Spleen (tissue), 11 donors: ENCODE data around the gene GNAO1. TPM values are rescaled to one million over a fixed set of nuclear protein-coding genes. Genes with fewer than 3 reads are reported as not detected.
A peak's percentile ranks its signal among the peaks of the same experiment; 100 is the strongest.

ENCODE experiments used
- DNase-seq: peaks from one replicate; pipeline ENCODE4 v3.0.0-alpha.2; 2020
- H3K27ac ChIP-seq, 8 donors: fragments of 200-600 bp; sonication (generic) in 7 of 8; 1 replicate in 4 of 8; 2 replicates in 4 of 8; pipeline versions ENCODE4 v1.5.0 to v1.8.0; 2016 to 2021; ENCODE audit warnings: inconsistent platforms in 4 of 8, mild to moderate bottlenecking in 4 of 8, moderate library complexity in 1 of 8
- H3K27me3 ChIP-seq, 7 donors: fragments of 200-600 bp; sonication (generic) in 6 of 7; replicated peaks in 1 of 7; 1 replicate in 4 of 7; 2 replicates in 3 of 7; pipeline versions ENCODE4 v1.5.0 to v1.8.0; 2016 to 2021; ENCODE audit warnings: inconsistent platforms in 3 of 7, mild to moderate bottlenecking in 1 of 7
- H3K36me3 ChIP-seq, 6 donors: fragments of 200-600 bp; sonication (generic) in 5 of 6; 1 replicate in 4 of 6; 2 replicates in 2 of 6; pipeline versions ENCODE4 v1.5.0 to v1.8.0; 2016 to 2021; ENCODE audit warnings: inconsistent platforms in 2 of 6
- H3K4me1 ChIP-seq, 6 donors: fragments of 200-600 bp; sonication (generic) in 5 of 6; 1 replicate in 3 of 6; 2 replicates in 3 of 6; pipeline versions ENCODE4 v1.5.0 to v1.8.0; 2016 to 2021; ENCODE audit warnings: inconsistent platforms in 3 of 6
- H3K4me3 ChIP-seq, 8 donors: fragments of 200-600 bp; sonication (generic) in 7 of 8; 1 replicate in 4 of 8; 2 replicates in 4 of 8; pipeline versions ENCODE4 v1.5.0 to v1.8.0; 2016 to 2021; ENCODE audit warnings: inconsistent platforms in 4 of 8, mild to moderate bottlenecking in 4 of 8, moderate library complexity in 2 of 8
- H3K9me3 ChIP-seq, 8 donors: fragments of 200-600 bp; sonication (generic) in 7 of 8; 1 replicate in 4 of 8; 2 replicates in 4 of 8; pipeline versions ENCODE4 v1.5.0 to v1.8.0; 2016 to 2021; ENCODE audit warnings: inconsistent platforms in 4 of 8
- CTCF ChIP-seq, 11 experiments: fragments of 200-600 bp in 7 of 11; fragments of 450-650 bp in 4 of 11; sonication (generic) in 4 of 11; IDR thresholded peaks in 8 of 11; conservative IDR thresholded peaks in 3 of 11; 1 replicate in 7 of 11; 2 replicates in 4 of 11; pipeline versions ENCODE4 v1.4.0 to v1.8.0; 2016 to 2021; ENCODE audit warnings: antibody characterized with exemption in 11 of 11, inconsistent platforms in 4 of 11, mild to moderate bottlenecking in 1 of 11
- POLR2A ChIP-seq, 3 donors: fragments of 450-650 bp; IDR thresholded peaks; one replicate each; pipeline ENCODE4 v1.5.1; 2017; ENCODE audit warnings: antibody characterized with exemption in 3 of 3, mild to moderate bottlenecking in 1 of 3
- POLR2AphosphoS5 ChIP-seq, 3 donors: sonication (generic); formaldehyde crosslinking; IDR thresholded peaks; one replicate each; pipeline ENCODE4 v1.5.1; 2017; ENCODE audit warnings: antibody characterized with exemption in 3 of 3
- WGBS, 5 donors: extraction: QIAGEN DNeasy Blood & Tissue Kit in 3 of 5; methylation state at CpG; one replicate each; pipeline versions ENCODE4 v1.1.5 to v1.1.7; 2013 to 2018; 5-methylcytosine and 5-hydroxymethylcytosine counted together
- intact Hi-C: fragments of 100-400 bp; cut with DNase I; formaldehyde crosslinking; loops from one replicate; pipeline ENCODE4 v1.15.0; 2023; ENCODE audit warnings: low total_unique reads
- polyA plus RNA-seq, 3 donors: library from polyadenylated mRNA; stranded (reverse); fragments of 200-250 nt; gene quantifications; one replicate each; pipeline ENCODE4 v1.2.1, GENCODE V29; 2013
- total RNA-seq, 7 donors: library from RNA; depleted of rRNA in 3 of 7; stranded (reverse); fragments of >200 nt in 3 of 7; fragmentation: NEBNext Ultra II Directional in 4 of 7; extraction: Animal tissue kit (Norgen Biotek cat#: 25700) in 4 of 7; gene quantifications; one replicate each; pipeline versions ENCODE4 v1.1.0 to v1.2.1, GENCODE V29; 2016 to 2021
- donor health status: healthy with polysubstance abuse.
- donor health status: DM: no; HTN: no; CAD: no; lungs with moderate emphysema.
- donor health status: DM: no; HTN: no; CAD: no.
- donor health status: Bipolar disorder and iron deficiency.
- donor health status: healthy.
- donor health status: DM: no; HTN: no; CAD: no.
- donor health status: DM: yes; HTN: yes; CAD: no.

The GNAO1 gene
- total and polyA plus RNA-seq, 10 donors, result 0.32 to 7.9 (median 4.7) TPM

GRCh38 chr16:56277075-56277474, 85.8 kb downstream of the GNAO1 start:
- no peak overlapping the region for H3K4me3 ChIP-seq
- no peak for DNase-seq
- TF ChIP-seq POLR2A (IDR thresholded peaks at IDR 0.05), result no peak
- no peak for TF ChIP-seq POLR2AphosphoS5 (IDR thresholded peaks at IDR 0.05)
- TF ChIP-seq CTCF (IDR thresholded peaks at IDR 0.05 in 8 of 11, conservative IDR thresholded peaks at IDR 0.05 in 3 of 11), result no peak
- WGBS, 5 donors, result 47 to 80% (median 73%) methylated on average over 2 to 5 of the region's 5 CpGs
- H3K27ac ChIP-seq, result peak overlapping the region in 1 of 8 donors; percentile 84
- H3K27me3 ChIP-seq, result no peaks in the 10 kb centered on the region
- H3K4me1 ChIP-seq, result peaks cover 0 to 28% (median 6%) of the 10 kb centered on the region in 6 donors
- H3K36me3 ChIP-seq, result no peaks in the 10 kb centered on the region
- intact Hi-C loops, result no loop called here
- H3K9me3 ChIP-seq, result no peaks in the 10 kb centered on the region

GRCh38 chr16:56278196-56278855, 87.0 kb downstream of the GNAO1 start:
- H3K27me3 ChIP-seq, result no peaks in the 10 kb centered on the region
- H3K27ac ChIP-seq, result peak overlapping the region in 4 of 8 donors; percentile 44 to 84 (median 55)
- 88 to 94% (median 92%) methylated on average over 9 of the region's 9 CpGs for WGBS, 5 donors
- peaks cover 0 to 40% (median 6%) of the 10 kb centered on the region in 6 donors for H3K4me1 ChIP-seq
- no peaks in the 10 kb centered on the region for H3K9me3 ChIP-seq
- TF ChIP-seq POLR2A (IDR thresholded peaks at IDR 0.05) (no peak), CTCF (IDR thresholded peaks at IDR 0.05 in 8 of 11, conservative IDR thresholded peaks at IDR 0.05 in 3 of 11) (no peak), POLR2AphosphoS5 (IDR thresholded peaks at IDR 0.05) (no peak)
- intact Hi-C loops, result no loop called here
- no peak for DNase-seq
- H3K36me3 ChIP-seq, result no peaks in the 10 kb centered on the region
- H3K4me3 ChIP-seq, result peak overlapping the region in 3 of 8 donors; percentile 22 to 60 (median 23)

- TF ChIP-seq POLR2A (IDR thresholded peaks at IDR 0.05) (no peak), CTCF (IDR thresholded peaks at IDR 0.05 in 8 of 11, conservative IDR thresholded peaks at IDR 0.05 in 3 of 11) (no peak), POLR2AphosphoS5 (IDR thresholded peaks at IDR 0.05) (peak in 2 of 3 donors; percentile 50 to 51)
- H3K27ac ChIP-seq, result peak overlapping the region in 4 of 8 donors; percentile 44 to 84 (median 55)
- DNase-seq, result peak; percentile 83
- H3K27me3 ChIP-seq, result no peaks in the 10 kb centered on the region
- H3K4me1 ChIP-seq, result peaks cover 0 to 42% (median 6%) of the 10 kb centered on the region in 6 donors
- intact Hi-C loops, result no loop called here
- no peaks in the 10 kb centered on the region for H3K36me3 ChIP-seq
- WGBS, 5 donors, result 23 to 39% (median 26%) methylated on average over 8 of the region's 8 CpGs
- H3K9me3 ChIP-seq, result no peaks in the 10 kb centered on the region
- H3K4me3 ChIP-seq, result peak overlapping the region in 3 of 8 donors; percentile 22 to 60 (median 23)
These were observed 87.8 kb downstream of the GNAO1 start for GRCh38 chr16:56279132-56279531.

GRCh38 chr16:56279914-56280313, 88.6 kb downstream of the GNAO1 start:
- Histone ChIP-seq H3K4me3 (no peak overlapping the region), H3K27me3 (no peaks in the 10 kb centered on the region), H3K27ac (peak overlapping the region in 4 of 8 donors; percentile 1 to 84 (median 55)), H3K4me1 (peaks cover 0 to 42% (median 6%) of the 10 kb centered on the region in 6 donors), H3K9me3 (no peaks in the 10 kb centered on the region), H3K36me3 (no peaks in the 10 kb centered on the region)
- DNase-seq, result no peak
- intact Hi-C loops, result no loop called here
- TF ChIP-seq POLR2A (IDR thresholded peaks at IDR 0.05) (no peak), POLR2AphosphoS5 (IDR thresholded peaks at IDR 0.05) (no peak), CTCF (IDR thresholded peaks at IDR 0.05 in 8 of 11, conservative IDR thresholded peaks at IDR 0.05 in 3 of 11) (no peak)
- WGBS, 5 donors, result 73 to 94% (median 92%) methylated on average over 2 of the region's 2 CpGs
